Measurements from ENCODE around the gene RPH3AL. TPM values are rescaled to one million over a fixed set of nuclear protein-coding genes. Genes with fewer than 3 reads are reported as not detected.

Gene RPH3AL
- total RNA-seq, 4 donors from 2014 or later = 24.3 to 90.5 (median 47.2) TPM

DNA sequence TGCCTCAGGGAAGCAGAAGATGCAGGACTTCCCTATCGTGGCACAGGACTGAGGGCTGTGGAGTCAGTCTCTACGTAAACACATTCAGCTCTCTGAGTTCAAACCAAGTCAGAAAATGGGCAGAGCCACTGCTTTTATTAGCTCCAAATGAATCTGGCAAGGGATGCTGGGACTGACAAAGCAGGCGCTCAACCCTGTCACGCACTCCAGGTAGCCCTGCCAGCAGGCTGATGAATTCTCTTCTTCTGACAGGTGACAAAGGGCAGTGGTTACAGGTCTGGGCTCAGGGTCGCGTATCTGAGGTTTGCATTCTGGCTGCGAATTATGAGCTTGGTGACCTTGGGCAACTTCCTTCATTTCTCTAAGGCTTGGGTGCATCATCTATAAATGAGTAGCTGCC, 9.4 kb downstream of the RPH3AL start:
- in situ Hi-C loops (cut with MboI; ENCODE audit: low pct_ligation_motif_present in 1 of 4, low pct_unique_long_range_greater_than_20kb in 1 of 4, low sequenced_read_pairs in 3 of 4) (no loop called here), intact Hi-C loops (cut with DNase I; ENCODE audit: low total_unique reads) (no loop called here)
- Histone ChIP-seq H3K27me3 (no peaks in the 10 kb centered on the region), H3K9me3 (no peaks in the 10 kb centered on the region), H3K4me1 (peaks cover 0 to 16% (median 5%) of the 10 kb centered on the region in 4 donors), H3K36me3 (no peaks in the 10 kb centered on the region), H3K4me3 (no peak overlapping the region), H3K27ac (no peak overlapping the region)
- no peak for TF ChIP-seq EP300 (IDR thresholded peaks at IDR 0.05; ENCODE audit: low read depth)
- TF ChIP-seq, protein P1, sequence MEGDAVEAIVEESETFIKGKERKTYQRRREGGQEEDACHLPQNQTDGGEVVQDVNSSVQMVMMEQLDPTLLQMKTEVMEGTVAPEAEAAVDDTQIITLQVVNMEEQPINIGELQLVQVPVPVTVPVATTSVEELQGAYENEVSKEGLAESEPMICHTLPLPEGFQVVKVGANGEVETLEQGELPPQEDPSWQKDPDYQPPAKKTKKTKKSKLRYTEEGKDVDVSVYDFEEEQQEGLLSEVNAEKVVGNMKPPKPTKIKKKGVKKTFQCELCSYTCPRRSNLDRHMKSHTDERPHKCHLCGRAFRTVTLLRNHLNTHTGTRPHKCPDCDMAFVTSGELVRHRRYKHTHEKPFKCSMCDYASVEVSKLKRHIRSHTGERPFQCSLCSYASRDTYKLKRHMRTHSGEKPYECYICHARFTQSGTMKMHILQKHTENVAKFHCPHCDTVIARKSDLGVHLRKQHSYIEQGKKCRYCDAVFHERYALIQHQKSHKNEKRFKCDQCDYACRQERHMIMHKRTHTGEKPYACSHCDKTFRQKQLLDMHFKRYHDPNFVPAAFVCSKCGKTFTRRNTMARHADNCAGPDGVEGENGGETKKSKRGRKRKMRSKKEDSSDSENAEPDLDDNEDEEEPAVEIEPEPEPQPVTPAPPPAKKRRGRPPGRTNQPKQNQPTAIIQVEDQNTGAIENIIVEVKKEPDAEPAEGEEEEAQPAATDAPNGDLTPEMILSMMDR (IDR thresholded peaks at IDR 0.05) = no peak
- TF ChIP-seq POLR2AphosphoS5 (IDR thresholded peaks at IDR 0.05) = no peak
- no peak for TF ChIP-seq POLR2A (IDR thresholded peaks at IDR 0.05)
- DNase-seq = no peak
- 72% methylated on average over 7 of the region's 7 CpGs; no CpG with 5 or more reads in 1 of the 2 donors for WGBS, 2 donors (ENCODE audit: low coverage in 1 of 2)

DNA sequence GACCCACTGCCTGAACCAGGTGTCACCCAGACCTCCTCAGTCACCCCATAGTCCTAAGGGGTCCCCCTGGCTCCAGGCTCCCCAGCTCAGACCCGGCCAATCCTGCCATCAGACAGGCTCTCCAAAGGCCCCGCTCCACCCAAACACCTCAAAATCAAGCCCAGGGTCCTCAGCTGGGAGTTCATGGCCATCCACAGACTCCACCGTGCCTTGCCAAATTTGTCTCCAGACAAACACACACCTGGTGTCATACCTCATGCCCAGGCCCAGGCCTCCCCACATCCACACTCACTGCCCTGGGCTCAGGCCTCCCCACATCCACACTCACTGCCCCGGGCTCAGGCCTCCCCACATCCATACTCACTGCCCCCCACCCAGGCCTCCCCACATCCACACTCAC, 12.5 kb downstream of the RPH3AL start:
- no peak for DNase-seq
- H3K4me3 ChIP-seq = no peak overlapping the region
- no peak overlapping the region for H3K27ac ChIP-seq
- H3K9me3 ChIP-seq = no peaks in the 10 kb centered on the region
- H3K4me1 ChIP-seq = peaks cover 0 to 22% (median 13%) of the 10 kb centered on the region in 4 donors
- 81% methylated on average over 4 of the region's 4 CpGs; no CpG with 5 or more reads in 1 of the 2 donors for WGBS, 2 donors (ENCODE audit: low coverage in 1 of 2)
- no peaks in the 10 kb centered on the region for H3K27me3 ChIP-seq
- TF ChIP-seq EP300 (IDR thresholded peaks at IDR 0.05; ENCODE audit: low read depth) (no peak), POLR2A (IDR thresholded peaks at IDR 0.05) (no peak), POLR2AphosphoS5 (IDR thresholded peaks at IDR 0.05) (no peak)
- TF ChIP-seq, protein P1 (IDR thresholded peaks at IDR 0.05) = no peak
- intact Hi-C loops (cut with DNase I; ENCODE audit: low total_unique reads) = no loop called here
- in situ Hi-C loops (cut with MboI; ENCODE audit: low pct_ligation_motif_present in 1 of 4, low pct_unique_long_range_greater_than_20kb in 1 of 4, low sequenced_read_pairs in 3 of 4) = no loop called here
- no peaks in the 10 kb centered on the region for H3K36me3 ChIP-seq

DNA sequence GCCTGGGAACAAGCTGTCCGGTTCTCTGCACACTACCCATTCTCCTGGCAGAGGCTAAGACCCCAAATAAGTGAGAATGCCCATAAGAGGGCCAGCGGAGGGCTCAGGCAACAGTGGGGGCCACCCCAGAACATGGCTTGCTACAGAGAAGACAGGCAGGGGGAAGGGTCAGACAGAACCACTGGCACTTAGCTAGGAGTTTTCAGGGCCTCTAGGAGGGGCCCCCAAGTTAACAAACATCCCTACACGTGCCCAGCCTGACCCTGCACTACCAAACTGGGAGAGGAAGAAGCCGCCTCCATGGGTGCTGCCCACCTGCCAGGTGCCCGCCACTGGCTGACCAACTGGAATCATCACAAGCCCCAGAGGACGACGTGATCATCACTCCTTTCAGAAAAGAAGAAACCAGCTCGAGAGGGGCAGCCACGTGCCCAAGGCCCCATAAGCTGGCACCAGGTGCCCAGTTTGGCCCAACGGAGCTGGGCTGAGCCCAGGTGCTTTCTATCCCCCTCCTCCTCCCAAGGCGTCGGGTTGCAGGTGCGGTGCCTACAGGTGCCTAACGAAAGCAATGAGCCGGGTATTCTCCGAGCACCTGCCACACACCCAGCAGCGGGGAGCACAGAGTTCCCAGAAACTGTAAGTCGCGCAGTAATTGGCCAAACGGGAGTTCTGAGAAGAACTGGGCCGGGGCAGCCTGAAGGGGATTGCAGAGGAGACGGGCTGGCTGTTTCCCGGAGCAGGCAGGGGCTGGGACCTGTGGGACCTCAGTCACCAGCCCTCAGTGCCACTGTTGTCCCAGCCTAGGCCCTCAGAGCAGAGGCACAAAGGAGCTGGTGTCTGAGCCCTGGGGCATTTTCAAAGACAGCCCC, 13.2 kb downstream of the RPH3AL start:
- in situ Hi-C loops (cut with MboI; ENCODE audit: low pct_ligation_motif_present in 1 of 4, low pct_unique_long_range_greater_than_20kb in 1 of 4, low sequenced_read_pairs in 3 of 4) (no loop called here), intact Hi-C loops (cut with DNase I; ENCODE audit: low total_unique reads) (no loop called here)
- Histone ChIP-seq H3K27me3 (no peaks in the 10 kb centered on the region), H3K4me1 (peaks cover 0 to 22% (median 13%) of the 10 kb centered on the region in 4 donors), H3K36me3 (no peaks in the 10 kb centered on the region), H3K4me3 (no peak overlapping the region), H3K27ac (peak overlapping the region in 2 of 4 donors; percentile 26 to 39), H3K9me3 (no peaks in the 10 kb centered on the region)
- DNase-seq = no peak
- TF ChIP-seq EP300 (IDR thresholded peaks at IDR 0.05; ENCODE audit: low read depth) = no peak
- TF ChIP-seq POLR2AphosphoS5 (IDR thresholded peaks at IDR 0.05) = no peak
- no peak for TF ChIP-seq POLR2A (IDR thresholded peaks at IDR 0.05)
- TF ChIP-seq, protein P1 (IDR thresholded peaks at IDR 0.05) = no peak
- 65% methylated on average over 22 of the region's 23 CpGs; no CpG with 5 or more reads in 1 of the 2 donors for WGBS, 2 donors (ENCODE audit: low coverage in 1 of 2)

DNA sequence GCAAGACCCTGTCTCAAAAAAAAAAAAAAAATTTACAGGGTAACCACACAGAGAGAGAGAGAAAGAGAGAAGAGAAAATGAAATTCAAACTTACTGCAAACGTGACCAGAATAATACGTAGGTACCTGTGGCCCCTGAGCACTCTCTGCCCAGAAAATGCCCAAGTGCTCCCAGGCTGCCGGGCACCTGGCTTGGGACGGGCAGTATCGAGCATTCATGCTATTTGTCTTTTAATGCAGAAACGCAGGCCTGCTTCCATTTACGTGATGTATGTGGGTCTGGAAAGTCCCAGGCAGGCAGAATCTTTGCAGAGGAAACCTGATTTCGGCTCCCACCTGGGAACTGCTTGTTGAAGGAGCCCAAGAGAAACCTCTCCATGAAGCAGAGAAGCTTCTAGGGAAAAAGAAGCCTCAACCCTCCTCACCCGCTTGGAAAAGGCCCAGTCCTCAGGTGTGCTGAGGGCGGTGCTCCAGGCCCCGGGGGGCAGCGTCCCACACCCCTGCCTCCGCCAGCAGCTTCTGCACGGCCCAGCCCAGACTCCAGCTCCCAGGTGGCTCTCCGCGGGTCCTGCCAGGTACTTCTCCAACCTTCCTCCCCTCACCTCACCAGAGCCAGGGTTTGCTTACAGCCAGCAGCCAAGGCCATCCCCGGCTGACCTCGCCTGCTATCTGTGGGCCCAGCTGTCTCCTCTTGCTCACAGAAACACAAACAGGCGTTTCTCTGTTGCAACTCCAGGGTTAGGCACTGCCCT, 14.0 kb downstream of the RPH3AL start:
- H3K9me3 ChIP-seq = no peaks in the 10 kb centered on the region
- TF ChIP-seq, protein P1 (IDR thresholded peaks at IDR 0.05) = no peak
- TF ChIP-seq EP300 (IDR thresholded peaks at IDR 0.05; ENCODE audit: low read depth) = no peak
- TF ChIP-seq POLR2A (IDR thresholded peaks at IDR 0.05) = no peak
- peak in 1 of 3 donors; percentile 34 for TF ChIP-seq POLR2AphosphoS5 (IDR thresholded peaks at IDR 0.05)
- peaks cover 0 to under 1% (median 0%) of the 10 kb centered on the region in 4 donors for H3K36me3 ChIP-seq
- peak overlapping the region in 2 of 4 donors; percentile 26 to 39 for H3K27ac ChIP-seq
- no peak overlapping the region for H3K4me3 ChIP-seq
- H3K4me1 ChIP-seq = peaks cover 0 to 24% (median 15%) of the 10 kb centered on the region in 4 donors
- WGBS, 2 donors (ENCODE audit: low coverage in 1 of 2) = 78 to 81% methylated on average over 2 to 19 of the region's 19 CpGs
- H3K27me3 ChIP-seq = no peaks in the 10 kb centered on the region
- in situ Hi-C loops (cut with MboI; ENCODE audit: low pct_ligation_motif_present in 1 of 4, low pct_unique_long_range_greater_than_20kb in 1 of 4, low sequenced_read_pairs in 3 of 4) (no loop called here), intact Hi-C loops (cut with DNase I; ENCODE audit: low total_unique reads) (no loop called here)
- DNase-seq = peak; percentile 28

Data from transverse colon (tissue), 4 donors.